NCI-H460 (cell line): ENCODE data around the gene PRDX3. TPM values are rescaled to one million over a fixed set of nuclear protein-coding genes. Genes with fewer than 3 reads are reported as not detected.

Experiments
- DNase-seq: peaks from one replicate; pipeline ENCODE4 v3.0.0-alpha.2; 2016; ENCODE audit warnings: low read depth; ENCODE audit errors: extremely low read depth
- polyA plus RNA-seq: library from polyadenylated mRNA; depleted of rRNA; stranded (reverse); fragments of >200 nt; gene quantifications from 2 replicates; pipeline ENCODE4 v1.2.3, GENCODE V29; 2014; cell fraction: nucleus; rRNA removed
- total RNA-seq: library from RNA; depleted of rRNA; stranded (reverse); fragments of >200 nt; shearing (Covaris generic); gene quantifications from 2 replicates; pipeline ENCODE4 v1.2.3, GENCODE V29; 2014; rRNA removed

PRDX3 gene
- 336 and 354 TPM in 2 replicates for total RNA-seq
- polyA plus RNA-seq: 407 and 487 TPM in 2 replicates

DNA sequence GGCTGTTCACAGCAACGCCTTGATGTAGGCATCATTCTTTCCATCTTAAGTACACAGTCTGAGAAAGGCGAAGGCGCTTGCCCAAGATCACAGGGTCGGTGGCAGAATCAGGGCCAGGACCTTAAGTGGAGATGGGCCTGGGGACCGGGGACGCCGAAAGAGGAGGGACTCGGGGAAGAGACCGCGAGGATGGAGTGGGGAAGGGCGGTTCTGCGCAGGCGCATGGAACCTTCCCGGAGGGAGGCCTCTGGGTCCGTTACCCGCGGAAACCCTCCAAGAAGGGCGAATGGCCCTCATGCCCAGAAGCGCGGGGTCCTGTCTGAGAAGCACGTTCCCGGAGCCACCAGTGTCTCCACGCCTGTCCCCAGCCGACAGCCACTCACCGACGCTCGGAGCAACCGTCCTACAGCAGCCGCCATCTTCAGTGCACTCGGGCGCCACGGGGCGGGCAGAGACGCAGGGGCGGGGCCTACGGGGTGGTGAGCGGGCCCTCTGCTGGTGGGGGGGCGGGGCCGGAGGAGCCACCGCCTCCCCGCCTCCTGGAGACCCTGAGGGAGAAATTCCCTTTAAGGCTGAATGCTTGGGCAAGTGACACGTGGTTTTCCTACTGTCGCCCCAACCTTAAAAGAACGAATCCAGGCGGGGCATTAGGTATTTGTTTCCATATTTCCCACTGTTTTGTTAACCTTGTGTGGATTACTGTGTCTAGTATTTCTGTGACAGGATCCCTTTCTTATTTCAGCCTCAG, at the start of gene PRDX3:
TSS of gene PRDX3 (minus strand) at position 441 of the 748 bp plus-strand sequence. CDS start at position 419, 22 bp downstream.
- DNase-seq: peak; percentile 85

GRCh38 chr10:119227825-119228224, 49.2 kb upstream of the PRDX3 start:
- no peak for DNase-seq

GRCh38 chr10:119225083-119225658, 46.6 kb upstream of the PRDX3 start:
- DNase-seq: no peak

- no peak for DNase-seq
Observed at GRCh38 chr10:119222966-119223386, 44.4 kb upstream of the PRDX3 start.

DNA sequence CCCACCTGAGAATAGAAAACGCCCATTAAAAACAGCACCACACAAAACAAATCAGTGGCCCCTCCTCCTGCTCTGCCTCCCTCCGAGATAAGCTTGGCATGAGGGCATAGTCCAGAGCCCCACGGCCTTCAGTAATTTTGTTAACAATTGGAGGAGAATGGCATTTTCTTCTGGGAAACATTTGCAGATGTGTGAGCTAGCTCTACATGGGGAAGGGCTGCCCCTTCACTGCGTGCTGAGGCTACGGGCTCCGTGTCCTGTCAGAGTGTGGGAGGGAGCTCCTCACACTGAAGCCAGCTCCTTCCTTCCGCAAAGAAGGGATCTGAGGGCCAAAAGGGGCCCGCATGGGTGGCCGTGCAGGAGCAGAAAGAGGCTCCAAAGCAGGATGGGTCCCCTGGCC, 43.9 kb upstream of the PRDX3 start:
- no peak for DNase-seq

- DNase-seq: no peak
Observed at GRCh38 chr10:119221666-119222065, 43.1 kb upstream of the PRDX3 start.

DNA sequence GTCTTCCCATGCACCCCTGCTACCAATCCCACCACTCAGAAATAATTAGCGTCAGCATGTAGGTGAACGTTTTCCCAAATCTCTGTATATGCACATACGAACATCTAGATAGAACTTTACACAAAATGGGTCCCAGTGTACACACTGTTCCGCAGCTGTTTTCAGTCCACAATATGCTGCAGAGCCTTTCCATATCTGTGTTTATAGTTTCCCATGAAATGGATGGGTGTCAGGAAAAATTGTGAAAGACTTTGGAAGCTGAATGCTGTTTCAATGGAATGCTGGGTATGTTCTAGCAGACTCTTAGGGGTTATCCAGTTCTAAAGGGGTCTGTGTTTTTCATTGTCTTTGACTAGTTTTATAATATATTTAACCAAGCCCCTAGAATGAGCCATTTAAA, 42.6 kb upstream of the PRDX3 start:
- DNase-seq: no peak

GRCh38 chr10:119219871-119220270, 41.3 kb upstream of the PRDX3 start:
- no peak for DNase-seq

DNA sequence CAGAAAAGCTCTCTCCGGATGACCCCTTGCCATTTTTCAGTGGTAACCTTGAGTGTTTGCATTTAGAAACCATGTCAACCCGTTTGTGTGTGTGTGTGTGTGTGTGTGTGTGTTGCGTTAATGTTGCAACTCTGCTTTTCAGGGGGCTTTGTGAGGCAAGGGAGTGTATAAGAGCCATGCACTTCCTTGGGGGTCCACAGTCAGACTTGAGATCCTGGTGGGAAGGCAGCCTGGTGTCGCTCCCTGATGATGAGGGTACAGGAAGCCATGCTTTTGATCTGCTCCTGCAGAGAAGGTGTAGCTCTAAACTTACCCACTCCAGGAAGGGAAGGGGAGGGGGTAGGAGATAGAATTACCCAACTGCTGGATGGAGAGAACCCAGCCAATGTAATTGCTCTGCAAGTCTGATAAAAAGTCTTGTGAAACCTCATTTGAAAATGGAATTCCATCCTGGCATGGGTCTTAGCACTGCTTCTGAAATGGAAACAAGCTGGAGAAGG, 39.4 kb upstream of the PRDX3 start:
- no peak for DNase-seq

GRCh38 chr10:119217401-119217800, 38.8 kb upstream of the PRDX3 start:
- DNase-seq: no peak

DNA sequence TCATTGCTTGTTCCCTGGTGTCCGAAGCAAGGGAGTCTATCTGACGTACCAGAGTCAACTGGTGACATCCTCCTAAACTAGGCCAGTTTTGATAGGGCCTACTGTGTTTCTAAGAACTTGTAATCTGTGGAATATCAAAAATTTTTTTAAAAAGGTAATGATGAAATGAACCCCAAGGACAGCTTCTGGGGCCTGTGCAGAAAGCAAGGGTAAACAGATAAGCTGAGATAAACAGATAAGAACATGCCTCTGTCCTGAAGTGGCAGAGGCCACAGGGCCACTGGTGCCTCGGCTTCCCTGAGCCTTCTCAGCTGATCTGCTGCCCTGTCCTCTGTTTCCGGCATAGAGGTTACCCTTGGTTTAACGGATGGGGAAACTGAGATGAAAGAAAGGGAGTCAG, 37.5 kb upstream of the PRDX3 start:
- DNase-seq: no peak

GRCh38 chr10:119215371-119215770, 36.8 kb upstream of the PRDX3 start:
- no peak for DNase-seq

GRCh38 chr10:119211625-119212441, 33.2 kb upstream of the PRDX3 start:
- DNase-seq: no peak

GRCh38 chr10:119211176-119211575, 32.6 kb upstream of the PRDX3 start:
- no peak for DNase-seq

DNA sequence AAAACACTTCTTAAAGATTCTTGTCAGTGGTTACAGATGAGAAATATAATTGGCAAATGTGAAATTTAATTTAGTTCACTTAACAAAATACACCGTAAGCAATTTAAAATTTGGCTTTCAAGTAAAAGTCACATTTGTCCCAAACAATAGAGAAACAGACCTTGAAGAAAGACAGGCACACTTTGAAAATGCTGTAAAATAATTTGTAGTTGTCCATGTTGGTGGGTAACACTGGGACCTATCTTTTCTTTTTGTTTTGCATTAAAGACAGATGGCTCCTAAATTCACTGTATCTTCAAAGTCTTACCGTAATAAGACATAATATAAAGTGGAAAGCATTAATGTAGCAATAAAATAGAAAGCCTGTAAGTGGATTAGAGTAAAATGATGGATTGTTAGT, 32.0 kb upstream of the PRDX3 start:
- no peak for DNase-seq

GRCh38 chr10:119209736-119210355, 31.2 kb upstream of the PRDX3 start:
- no peak for DNase-seq

DNA sequence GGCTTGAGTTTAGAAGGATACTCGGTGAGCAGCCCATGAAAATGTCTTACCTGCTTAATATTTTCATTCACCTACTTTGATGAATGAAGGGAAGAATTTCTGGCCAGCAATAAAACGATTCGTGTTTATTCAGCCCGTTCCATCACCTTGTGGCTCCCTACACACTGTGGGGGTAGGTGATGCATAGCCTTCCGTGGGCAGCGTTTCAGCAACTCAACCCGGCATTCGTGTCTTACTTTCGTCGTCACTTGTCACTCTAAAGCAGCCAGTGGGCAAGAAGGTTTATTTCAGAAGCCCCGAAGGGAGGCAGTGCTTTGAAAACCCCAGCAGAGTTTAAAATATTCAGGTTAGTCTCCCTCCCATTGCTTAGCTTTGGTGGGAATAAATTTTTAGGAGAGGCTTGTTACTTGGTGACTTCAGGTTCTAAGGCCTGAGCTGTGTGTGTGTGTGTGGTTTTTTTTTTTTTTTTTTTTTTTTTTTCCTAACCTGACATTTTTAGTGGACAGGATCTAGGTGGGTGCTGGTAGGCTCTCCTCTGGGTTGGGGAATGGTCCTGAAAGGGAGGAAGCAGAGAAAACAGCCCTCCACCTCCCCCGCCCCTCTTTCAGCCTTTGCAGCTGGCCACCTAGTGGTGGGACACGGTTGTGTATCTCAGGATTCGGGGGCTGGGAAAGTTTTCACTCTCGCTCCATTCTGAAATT, 30.6 kb upstream of the PRDX3 start:
- DNase-seq: no peak

DNA sequence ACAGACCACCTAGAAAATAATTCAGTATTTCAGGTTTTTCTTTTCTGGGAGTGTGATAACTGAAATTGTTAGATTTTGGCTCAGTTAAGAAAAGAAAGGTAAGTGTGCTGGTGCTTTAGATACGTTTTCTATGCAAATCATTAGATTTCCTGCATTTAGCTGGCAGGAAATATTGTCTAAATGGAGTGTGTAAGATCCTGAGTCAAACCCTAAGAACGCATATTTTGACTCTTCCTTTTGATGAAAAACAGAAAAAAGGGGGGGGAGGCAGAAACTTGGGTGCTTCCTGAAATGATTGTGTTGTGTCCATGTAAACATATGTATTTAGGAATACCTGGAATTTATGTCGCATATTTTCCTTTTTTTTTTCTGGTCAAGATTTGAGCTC, 29.9 kb upstream of the PRDX3 start:
- DNase-seq: no peak

DNA sequence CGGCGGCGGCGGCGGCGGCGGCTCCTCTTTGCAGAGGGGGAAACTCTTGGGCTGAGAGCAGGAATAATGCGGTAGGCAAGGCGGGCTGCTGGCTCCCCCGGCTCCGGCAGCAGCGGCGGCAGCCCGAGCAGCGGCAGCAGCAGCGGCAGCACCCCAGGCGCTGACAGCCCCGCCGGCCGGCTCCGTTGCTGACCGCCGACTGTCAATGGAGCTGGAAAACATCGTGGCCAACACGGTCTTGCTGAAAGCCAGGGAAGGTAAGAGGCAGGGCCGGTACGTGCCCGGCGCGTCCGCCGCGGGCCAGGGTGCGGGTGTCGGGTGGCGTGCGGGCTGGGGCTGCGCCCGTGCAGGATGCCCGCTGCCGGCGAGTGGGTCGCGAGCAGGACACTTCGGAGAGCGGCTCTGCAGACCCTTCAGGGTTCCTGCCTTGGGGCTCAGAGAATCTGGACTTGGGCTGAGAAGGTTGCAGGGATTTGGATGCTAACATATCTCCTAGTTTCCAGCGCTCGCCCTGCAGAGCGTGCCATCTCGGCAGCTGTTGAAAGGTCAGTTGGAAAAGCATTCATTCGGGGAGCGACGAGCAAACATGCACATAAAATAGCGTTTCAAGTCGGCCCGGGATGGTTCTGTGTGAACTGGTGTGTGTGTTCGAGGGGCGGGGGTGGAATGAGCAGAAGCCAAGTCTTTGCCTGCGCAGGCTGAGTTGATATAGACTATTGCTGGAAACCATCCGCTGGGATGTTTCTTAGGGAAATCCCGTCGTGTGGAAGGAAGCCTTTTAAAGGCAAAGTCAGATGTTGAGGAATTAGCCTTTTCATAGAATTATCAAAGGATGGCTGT, 29.3 kb upstream of the PRDX3 start:
- DNase-seq: no peak

DNA sequence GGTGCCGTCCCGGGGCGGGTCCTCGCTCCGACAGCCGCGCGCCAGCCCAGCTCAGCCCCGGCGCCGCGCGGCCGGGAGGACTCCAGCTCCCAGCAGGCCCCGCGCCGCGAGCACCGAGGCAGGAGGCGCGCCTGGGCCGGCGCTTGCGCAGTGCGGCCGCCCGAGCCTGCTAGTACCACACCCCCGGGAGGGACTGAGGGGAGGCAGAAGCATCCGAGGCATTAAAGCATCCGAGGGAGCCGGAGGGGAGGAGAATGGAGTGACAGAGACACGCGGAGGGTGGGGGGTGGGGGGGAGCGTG, 28.7 kb upstream of the PRDX3 start, which contains the start of gene GRK5:
TSS of gene GRK5 (plus strand) at position 206 of the 301 bp plus-strand sequence. CDS start 347 bp downstream, outside the sequence.
- DNase-seq: peak; percentile 91
